GM23338 (cell line): ENCODE results near the gene NLGN1. TPM values are rescaled to one million over a fixed set of nuclear protein-coding genes. Genes with fewer than 3 reads are reported as not detected.

Experiments
- ATAC-seq: fragments of 200-7000 bp; cut with Tn5 transposase; 3 replicates; pipeline ENCODE4 v1.9.1; 2020
- DNase-seq: peaks from one replicate; pipeline ENCODE4 v3.0.0-alpha.2; 2015; ENCODE audit warnings: low spot score
- H2AFZ ChIP-seq: fragments of 200-600 bp; sonication (generic); 2 replicates; pipeline ENCODE4 v1.8.0; 2016; ENCODE audit warnings: antibody characterized with exemption, mild to moderate bottlenecking, moderate library complexity
- H3F3A ChIP-seq: fragments of 200-600 bp; sonication (generic); replicated peaks from 2 replicates; pipeline ENCODE4 v1.8.0; 2017; ENCODE audit warnings: antibody characterized with exemption, mixed run types, low read depth
- H3K27ac ChIP-seq: fragments of 200-600 bp; sonication (generic); 2 replicates; pipeline ENCODE4 v1.6.1; 2016; ENCODE audit warnings: low read depth
- H3K27me3 ChIP-seq: fragments of 200-600 bp; sonication (generic); 2 replicates; pipeline ENCODE4 v1.8.0; 2016; ENCODE audit warnings: mild to moderate bottlenecking, mixed run types, moderate library complexity; ENCODE audit not compliant: insufficient read depth
- H3K36me3 ChIP-seq: fragments of 200-600 bp; sonication (generic); 2 replicates; pipeline ENCODE4 v1.8.0; 2016; ENCODE audit warnings: mild to moderate bottlenecking; ENCODE audit not compliant: insufficient read depth
- H3K4me1 ChIP-seq: fragments of 200-600 bp; sonication (generic); 2 replicates; pipeline ENCODE4 v1.8.0; 2016; ENCODE audit warnings: mild to moderate bottlenecking, moderate library complexity; ENCODE audit not compliant: insufficient read depth
- H3K4me2 ChIP-seq: fragments of 200-600 bp; sonication (generic); 2 replicates; pipeline ENCODE4 v1.7.1; 2017; ENCODE audit warnings: mixed run types
- H3K4me3 ChIP-seq: fragments of 200-600 bp; sonication (generic); 2 replicates; pipeline ENCODE4 v1.6.1; 2016; ENCODE audit warnings: mixed run types
- H3K79me2 ChIP-seq: fragments of 200-600 bp; sonication (generic); replicated peaks from 2 replicates; pipeline ENCODE4 v1.8.0; 2017; ENCODE audit warnings: mild to moderate bottlenecking; ENCODE audit not compliant: insufficient read depth
- H3K9me2 ChIP-seq: fragments of 200-600 bp; sonication (generic); 2 replicates; pipeline ENCODE4 v1.8.0; 2017; ENCODE audit not compliant: insufficient read depth
- H4K20me1 ChIP-seq: fragments of 200-600 bp; sonication (generic); replicated peaks from 2 replicates; pipeline ENCODE4 v1.8.0; 2017; ENCODE audit warnings: mild to moderate bottlenecking; ENCODE audit not compliant: insufficient read depth
- H3K27ac Mint-ChIP-seq: 2 replicates; pipeline ENCODE4 v1.8.0; 2020; ENCODE audit warnings: inconsistent platforms, mild to moderate bottlenecking, moderate library complexity, mixed read lengths
- H3K27me3 Mint-ChIP-seq: 3 replicates; pipeline ENCODE4 v1.8.0; 2022; ENCODE audit warnings: low read depth, mild to moderate bottlenecking, moderate library complexity, mixed read lengths, inconsistent platforms; ENCODE audit not compliant: insufficient read depth, poor library complexity
- H3K36me3 Mint-ChIP-seq: 3 replicates; pipeline ENCODE4 v1.8.0; 2021; ENCODE audit warnings: low read depth, mild to moderate bottlenecking, inconsistent platforms, moderate library complexity, mixed read lengths
- H3K4me1 Mint-ChIP-seq: 3 replicates; pipeline ENCODE4 v1.8.0; 2020; ENCODE audit warnings: mild to moderate bottlenecking, inconsistent platforms, mixed read lengths
- H3K4me3 Mint-ChIP-seq: 3 replicates; pipeline ENCODE4 v1.8.0; 2021; ENCODE audit warnings: moderate library complexity, mild to moderate bottlenecking, inconsistent platforms, mixed read lengths
- H3K9me3 Mint-ChIP-seq: 3 replicates; pipeline ENCODE4 v1.8.0; 2020; ENCODE audit warnings: moderate library complexity, mild to moderate bottlenecking, inconsistent platforms, mixed read lengths
- CREB1 ChIP-seq: fragments of 250-450 bp; sonication (Bioruptor Pico); IDR thresholded peaks from 2 replicates; pipeline ENCODE4 v1.5.0; 2020; ENCODE audit warnings: low read depth, mild to moderate bottlenecking, moderate library complexity
- EZH2 ChIP-seq: fragments of 200-600 bp; sonication (generic); IDR thresholded peaks from one replicate; pipeline ENCODE4 v1.8.0; 2017; ENCODE audit warnings: antibody characterized with exemption, mild to moderate bottlenecking, low read depth; ENCODE audit not compliant: unreplicated experiment
- EZH2phosphoT487 ChIP-seq: fragments of 200-600 bp; sonication (generic); IDR thresholded peaks from one replicate; pipeline ENCODE4 v1.8.1; 2018; ENCODE audit warnings: antibody characterized with exemption; ENCODE audit not compliant: unreplicated experiment
- JUNB ChIP-seq: IDR thresholded peaks from one replicate; pipeline ENCODE4 v1.6.1; 2016; ENCODE audit warnings: antibody characterized with exemption; ENCODE audit not compliant: unreplicated experiment
- NANOG ChIP-seq: IDR thresholded peaks from 2 replicates; pipeline ENCODE4 v1.6.1; 2016; ENCODE audit warnings: antibody characterized with exemption, borderline replicate concordance
- POLR2AphosphoS5 ChIP-seq: IDR thresholded peaks from 2 replicates; pipeline ENCODE4 v1.6.1; 2016; ENCODE audit warnings: antibody characterized with exemption, low read depth
- STAT1 ChIP-seq: IDR thresholded peaks from one replicate; pipeline ENCODE4 v1.6.1; 2016; ENCODE audit warnings: antibody characterized with exemption; ENCODE audit not compliant: unreplicated experiment
- ZNF114 ChIP-seq: fragments of 250-450 bp; sonication (Bioruptor Pico); IDR thresholded peaks from 2 replicates; pipeline ENCODE4 v1.5.0; 2020; ENCODE audit warnings: mild to moderate bottlenecking, moderate library complexity
- ZNF331 ChIP-seq: fragments of 250-450 bp; sonication (Bioruptor Pico); IDR thresholded peaks from 2 replicates; pipeline ENCODE4 v1.5.0; 2020; ENCODE audit warnings: low read depth, mild to moderate bottlenecking, moderate library complexity
- polyA plus RNA-seq: library from polyadenylated mRNA; unstranded; fragments of >200 nt; fragmentation: Nextera tagmentation; extraction: Ambion mirVana; gene quantifications from 2 replicates; pipeline ENCODE4 v1.2.1, GENCODE V29; 2016
- total RNA-seq: library from RNA; depleted of rRNA; stranded (reverse); fragments of >200 nt; shearing (Covaris generic); gene quantifications from 2 replicates; pipeline ENCODE4 v1.2.3, GENCODE V29; 2014
- TF ChIP-seq, protein P1 (sequence below): IDR thresholded peaks from one replicate; pipeline ENCODE4 v1.6.1; 2018; ENCODE audit warnings: antibody characterized with exemption; ENCODE audit not compliant: unreplicated experiment
- TF ChIP-seq, protein P2 (sequence below), 2 experiments: fragments of 200-600 bp in 1 of 2; sonication (generic) in 1 of 2; conservative IDR thresholded peaks; 2 replicates each; pipeline versions ENCODE4 v1.5.1 to v1.6.1; 2016 to 2017; ENCODE audit warnings: antibody characterized with exemption in 2 of 2, low read depth in 2 of 2, mild to moderate bottlenecking in 2 of 2, moderate library complexity in 1 of 2
- TF ChIP-seq, protein P3 (sequence below): IDR thresholded peaks from 2 replicates; pipeline ENCODE4 v1.6.1; 2016; ENCODE audit warnings: antibody characterized with exemption

Gene NLGN1
- total and polyA plus RNA-seq, 2 experiments from 2014 or later = 6.5 to 18.6 TPM

DNA sequence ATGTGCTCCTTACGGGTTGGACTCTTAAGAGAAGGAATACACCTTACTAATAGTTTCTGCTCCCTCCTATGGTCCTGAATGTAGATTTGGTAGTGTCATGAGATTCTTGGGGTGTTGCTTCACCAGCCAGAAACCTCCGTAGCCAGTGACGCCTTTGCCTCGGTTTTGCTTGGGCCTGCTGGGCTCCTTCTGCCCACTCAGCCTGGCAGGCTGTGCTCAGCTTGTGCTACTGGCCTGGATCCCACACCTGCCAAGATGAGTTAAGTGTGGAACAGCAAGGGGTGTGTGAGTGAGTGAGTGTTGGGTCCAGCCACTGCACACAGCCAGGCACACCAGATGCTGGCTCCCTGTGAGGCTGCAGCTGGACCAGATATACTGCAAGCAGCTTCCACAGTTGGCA, 560.1 kb downstream of the NLGN1 start:
- H3K4me2 ChIP-seq = no peak overlapping the region
- H3K27ac Mint-ChIP-seq = no peak overlapping the region
- H3K36me3 Mint-ChIP-seq = peaks cover 16% of the 10 kb centered on the region
- H3K27me3 ChIP-seq = no peaks in the 10 kb centered on the region
- no peaks in the 10 kb centered on the region for H3K27me3 Mint-ChIP-seq
- H3K9me3 Mint-ChIP-seq = peaks cover 23% of the 10 kb centered on the region
- peaks cover 12% of the 10 kb centered on the region for H3K4me1 ChIP-seq
- H3K4me1 Mint-ChIP-seq = peaks cover 10% of the 10 kb centered on the region
- no peak for DNase-seq
- H3F3A ChIP-seq = no peaks in the 10 kb centered on the region
- no peaks in the 10 kb centered on the region for H3K9me2 ChIP-seq
- no peaks in the 10 kb centered on the region for H3K79me2 ChIP-seq
- no peak overlapping the region for H3K4me3 ChIP-seq
- no peaks in the 10 kb centered on the region for H3K36me3 ChIP-seq
- TF ChIP-seq ZNF114 (CRISPR knock-in tag) = no peak
- TF ChIP-seq POLR2AphosphoS5 = no peak
- TF ChIP-seq EZH2 = no peak
- no peak for TF ChIP-seq CREB1 (CRISPR knock-in tag)
- TF ChIP-seq, protein P1, sequence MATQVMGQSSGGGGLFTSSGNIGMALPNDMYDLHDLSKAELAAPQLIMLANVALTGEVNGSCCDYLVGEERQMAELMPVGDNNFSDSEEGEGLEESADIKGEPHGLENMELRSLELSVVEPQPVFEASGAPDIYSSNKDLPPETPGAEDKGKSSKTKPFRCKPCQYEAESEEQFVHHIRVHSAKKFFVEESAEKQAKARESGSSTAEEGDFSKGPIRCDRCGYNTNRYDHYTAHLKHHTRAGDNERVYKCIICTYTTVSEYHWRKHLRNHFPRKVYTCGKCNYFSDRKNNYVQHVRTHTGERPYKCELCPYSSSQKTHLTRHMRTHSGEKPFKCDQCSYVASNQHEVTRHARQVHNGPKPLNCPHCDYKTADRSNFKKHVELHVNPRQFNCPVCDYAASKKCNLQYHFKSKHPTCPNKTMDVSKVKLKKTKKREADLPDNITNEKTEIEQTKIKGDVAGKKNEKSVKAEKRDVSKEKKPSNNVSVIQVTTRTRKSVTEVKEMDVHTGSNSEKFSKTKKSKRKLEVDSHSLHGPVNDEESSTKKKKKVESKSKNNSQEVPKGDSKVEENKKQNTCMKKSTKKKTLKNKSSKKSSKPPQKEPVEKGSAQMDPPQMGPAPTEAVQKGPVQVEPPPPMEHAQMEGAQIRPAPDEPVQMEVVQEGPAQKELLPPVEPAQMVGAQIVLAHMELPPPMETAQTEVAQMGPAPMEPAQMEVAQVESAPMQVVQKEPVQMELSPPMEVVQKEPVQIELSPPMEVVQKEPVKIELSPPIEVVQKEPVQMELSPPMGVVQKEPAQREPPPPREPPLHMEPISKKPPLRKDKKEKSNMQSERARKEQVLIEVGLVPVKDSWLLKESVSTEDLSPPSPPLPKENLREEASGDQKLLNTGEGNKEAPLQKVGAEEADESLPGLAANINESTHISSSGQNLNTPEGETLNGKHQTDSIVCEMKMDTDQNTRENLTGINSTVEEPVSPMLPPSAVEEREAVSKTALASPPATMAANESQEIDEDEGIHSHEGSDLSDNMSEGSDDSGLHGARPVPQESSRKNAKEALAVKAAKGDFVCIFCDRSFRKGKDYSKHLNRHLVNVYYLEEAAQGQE = no peak
- TF ChIP-seq EZH2phosphoT487 = no peak
- no peak for TF ChIP-seq STAT1
- TF ChIP-seq, protein P2, sequence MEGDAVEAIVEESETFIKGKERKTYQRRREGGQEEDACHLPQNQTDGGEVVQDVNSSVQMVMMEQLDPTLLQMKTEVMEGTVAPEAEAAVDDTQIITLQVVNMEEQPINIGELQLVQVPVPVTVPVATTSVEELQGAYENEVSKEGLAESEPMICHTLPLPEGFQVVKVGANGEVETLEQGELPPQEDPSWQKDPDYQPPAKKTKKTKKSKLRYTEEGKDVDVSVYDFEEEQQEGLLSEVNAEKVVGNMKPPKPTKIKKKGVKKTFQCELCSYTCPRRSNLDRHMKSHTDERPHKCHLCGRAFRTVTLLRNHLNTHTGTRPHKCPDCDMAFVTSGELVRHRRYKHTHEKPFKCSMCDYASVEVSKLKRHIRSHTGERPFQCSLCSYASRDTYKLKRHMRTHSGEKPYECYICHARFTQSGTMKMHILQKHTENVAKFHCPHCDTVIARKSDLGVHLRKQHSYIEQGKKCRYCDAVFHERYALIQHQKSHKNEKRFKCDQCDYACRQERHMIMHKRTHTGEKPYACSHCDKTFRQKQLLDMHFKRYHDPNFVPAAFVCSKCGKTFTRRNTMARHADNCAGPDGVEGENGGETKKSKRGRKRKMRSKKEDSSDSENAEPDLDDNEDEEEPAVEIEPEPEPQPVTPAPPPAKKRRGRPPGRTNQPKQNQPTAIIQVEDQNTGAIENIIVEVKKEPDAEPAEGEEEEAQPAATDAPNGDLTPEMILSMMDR (conservative IDR thresholded peaks at IDR 0.05; ENCODE audit: low read depth in 2 of 2) = no peak
- no peak overlapping the region for H2AFZ ChIP-seq
- no peaks in the 10 kb centered on the region for H4K20me1 ChIP-seq
- H3K27ac ChIP-seq = no peak overlapping the region
- no peak overlapping the region for H3K4me3 Mint-ChIP-seq
- no peak for ATAC-seq

DNA sequence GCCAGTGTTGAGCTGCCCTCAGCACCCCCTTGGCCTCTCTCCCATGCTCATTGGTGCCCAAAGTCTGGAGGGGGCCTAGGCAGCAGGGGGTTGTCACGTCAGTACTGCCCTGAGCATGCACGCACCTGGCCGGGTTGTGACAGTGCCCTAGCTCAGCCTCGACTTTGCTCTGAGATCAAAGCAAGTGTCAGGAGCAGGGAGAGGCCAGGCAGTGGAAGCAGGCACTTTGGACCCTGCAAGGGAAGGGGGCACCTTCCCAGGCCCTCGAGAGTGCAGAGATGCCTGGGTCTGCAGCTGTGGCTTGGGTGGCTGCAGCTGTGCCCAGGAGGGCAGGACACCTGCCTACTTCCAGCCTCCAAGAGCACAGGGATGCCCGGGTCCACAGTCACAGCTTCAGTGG, 561.3 kb downstream of the NLGN1 start:
- Histone ChIP-seq H3K27me3 (no peaks in the 10 kb centered on the region), H3K79me2 (no peaks in the 10 kb centered on the region), H3K4me3 (no peak overlapping the region), H3K9me2 (no peaks in the 10 kb centered on the region), H3K4me1 (peaks cover 24% of the 10 kb centered on the region), H2AFZ (no peak overlapping the region), H3K27ac (no peak overlapping the region), H4K20me1 (no peaks in the 10 kb centered on the region), H3K36me3 (no peaks in the 10 kb centered on the region), H3F3A (no peaks in the 10 kb centered on the region), H3K4me2 (no peak overlapping the region)
- DNase-seq = no peak
- H3K9me3 Mint-ChIP-seq = peaks cover 23% of the 10 kb centered on the region
- no peaks in the 10 kb centered on the region for H3K27me3 Mint-ChIP-seq
- no peak for ATAC-seq
- H3K27ac Mint-ChIP-seq = no peak overlapping the region
- H3K36me3 Mint-ChIP-seq = peaks cover 16% of the 10 kb centered on the region
- no peak overlapping the region for H3K4me3 Mint-ChIP-seq
- peaks cover 21% of the 10 kb centered on the region for H3K4me1 Mint-ChIP-seq
- TF ChIP-seq, protein P2 (conservative IDR thresholded peaks at IDR 0.05; ENCODE audit: low read depth in 2 of 2) = no peak
- TF ChIP-seq, protein P1 = no peak
- TF ChIP-seq JUNB = no peak
- TF ChIP-seq, protein P3, sequence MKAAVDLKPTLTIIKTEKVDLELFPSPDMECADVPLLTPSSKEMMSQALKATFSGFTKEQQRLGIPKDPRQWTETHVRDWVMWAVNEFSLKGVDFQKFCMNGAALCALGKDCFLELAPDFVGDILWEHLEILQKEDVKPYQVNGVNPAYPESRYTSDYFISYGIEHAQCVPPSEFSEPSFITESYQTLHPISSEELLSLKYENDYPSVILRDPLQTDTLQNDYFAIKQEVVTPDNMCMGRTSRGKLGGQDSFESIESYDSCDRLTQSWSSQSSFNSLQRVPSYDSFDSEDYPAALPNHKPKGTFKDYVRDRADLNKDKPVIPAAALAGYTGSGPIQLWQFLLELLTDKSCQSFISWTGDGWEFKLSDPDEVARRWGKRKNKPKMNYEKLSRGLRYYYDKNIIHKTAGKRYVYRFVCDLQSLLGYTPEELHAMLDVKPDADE = no peak
- no peak for TF ChIP-seq POLR2AphosphoS5
- no peak for TF ChIP-seq EZH2
- TF ChIP-seq CREB1 (CRISPR knock-in tag) = no peak
- TF ChIP-seq ZNF114 (CRISPR knock-in tag) = no peak
- no peak for TF ChIP-seq STAT1
- no peak for TF ChIP-seq ZNF331 (CRISPR knock-in tag)
- no peak for TF ChIP-seq NANOG
- TF ChIP-seq EZH2phosphoT487 = no peak
